Embryonic facial prominence (tissue), 1 donor: ENCODE results near the gene TMEM250.
"Not testable (repeated sequence)": the region's sequence is repeated elsewhere in the genome, so short reads cannot be mapped to it uniquely, and the experiment has no call there.

Experiments used
- DNase-seq: peaks from one replicate; pipeline ENCODE4 v3.0.0-alpha.2; 2016; ENCODE audit errors: extremely low spot score

Gene TMEM250

GRCh38 chr9:136112541-136112940 is 6.1 kb downstream of the TMEM250 start:
- no peak for DNase-seq

DNA sequence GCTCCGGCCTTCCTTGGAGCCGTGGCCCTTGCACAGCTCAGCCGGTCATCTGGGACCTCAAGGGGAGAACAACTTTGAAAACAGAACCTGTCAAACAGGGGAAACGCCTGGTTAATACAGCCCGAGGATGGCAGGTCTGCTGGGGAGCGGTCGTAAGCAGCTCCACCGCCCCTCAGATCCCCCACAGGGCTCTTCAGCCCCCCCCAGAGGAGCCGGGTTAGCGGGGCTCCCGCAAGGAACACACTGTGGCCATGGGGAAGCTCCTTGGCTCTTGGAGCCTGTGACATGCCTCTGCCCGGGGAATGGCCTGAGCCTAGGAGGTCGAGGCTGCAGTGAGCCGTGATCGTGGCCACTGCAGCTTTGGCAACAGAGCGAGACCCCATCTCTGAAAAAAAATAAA is 6.8 kb downstream of the TMEM250 start:
- no peak for DNase-seq

GRCh38 chr9:136111190-136111589 is 7.5 kb downstream of the TMEM250 start:
- no peak for DNase-seq

DNA sequence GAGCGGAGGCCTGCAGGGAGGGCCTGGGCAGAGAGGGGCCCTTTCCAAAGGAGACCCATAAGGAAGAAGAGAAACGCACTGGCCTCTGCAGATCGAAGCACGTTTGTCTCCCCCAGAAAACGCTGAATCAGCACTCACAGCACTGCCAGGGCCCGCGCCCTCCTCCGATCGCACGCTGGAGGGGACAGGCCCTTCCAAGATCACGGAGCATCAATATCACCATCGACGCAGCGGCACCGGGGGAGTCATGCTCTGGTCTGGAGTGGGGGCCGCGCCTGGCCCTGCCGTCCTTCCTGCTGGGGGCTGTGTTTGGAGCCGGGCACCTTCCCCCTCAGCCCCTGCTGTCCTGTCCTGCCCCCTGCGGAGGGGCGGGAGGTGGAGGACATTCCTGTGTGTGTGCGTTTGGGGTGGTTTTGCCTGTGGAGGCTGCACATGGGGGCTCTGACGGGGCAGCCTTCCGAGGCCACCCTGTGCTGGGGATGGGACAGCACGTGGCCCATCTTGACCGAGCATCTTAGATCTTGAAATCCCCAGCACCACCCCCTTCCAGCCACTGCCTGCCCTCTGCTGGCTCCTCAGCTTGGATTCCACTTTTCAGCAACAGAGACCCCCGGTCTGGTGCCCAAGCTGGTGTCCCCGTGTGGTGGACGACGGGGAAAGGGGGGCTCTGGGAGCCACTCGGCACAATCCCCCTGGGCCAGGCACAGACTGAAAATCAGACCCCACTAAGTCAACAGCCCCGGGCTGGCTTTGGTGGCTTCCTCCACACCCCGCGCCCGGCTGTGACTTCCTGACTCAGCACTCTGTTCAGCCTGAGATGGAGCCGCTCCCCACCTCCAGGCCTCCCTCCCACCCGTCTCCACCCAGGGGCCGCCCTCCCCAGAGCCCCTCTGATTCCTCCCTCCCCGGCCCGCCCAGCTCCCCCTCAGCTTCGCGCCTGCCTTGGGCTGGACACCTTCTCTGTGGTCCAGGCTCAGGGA is 8.3 kb downstream of the TMEM250 start:
- DNase-seq: no peak

GRCh38 chr9:136109351-136110081 is 9.2 kb downstream of the TMEM250 start:
- peak; percentile 43 for DNase-seq

DNA sequence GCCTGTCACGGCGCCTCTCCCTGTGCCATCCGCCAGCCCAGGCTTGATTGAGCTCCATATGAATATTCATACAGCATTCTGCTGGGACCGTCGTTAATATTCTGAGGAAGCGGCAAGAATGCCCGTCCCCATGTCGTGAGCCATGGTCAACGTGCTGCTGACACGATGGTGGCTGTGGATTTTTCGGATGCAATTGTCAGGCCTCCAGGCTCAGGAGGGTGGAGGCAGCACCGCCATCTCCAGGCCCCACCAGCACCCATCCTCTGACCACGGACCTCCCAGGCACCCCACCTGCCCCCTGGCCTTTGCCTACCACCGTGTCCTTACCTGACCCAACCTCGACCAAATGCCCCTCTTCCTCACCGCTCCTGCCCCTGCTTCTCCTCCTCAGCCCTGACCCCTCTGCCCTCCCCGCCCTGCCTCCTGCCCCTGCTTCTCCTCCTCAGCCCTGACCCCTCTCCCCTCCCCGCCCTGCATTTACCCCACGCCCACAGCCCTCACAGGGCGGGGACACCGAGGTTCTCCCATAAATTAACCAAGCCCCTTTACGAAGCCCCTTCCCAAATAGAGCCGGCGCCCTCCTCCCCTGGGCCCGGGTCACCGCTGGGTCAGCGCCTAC is 9.9 kb downstream of the TMEM250 start:
- DNase-seq: no peak

- no peak for DNase-seq
These were observed 10.6 kb downstream of the TMEM250 start for GRCh38 chr9:136107953-136108647.

- DNase-seq: no peak
These were observed 11.3 kb downstream of the TMEM250 start for GRCh38 chr9:136107155-136107952.

DNA sequence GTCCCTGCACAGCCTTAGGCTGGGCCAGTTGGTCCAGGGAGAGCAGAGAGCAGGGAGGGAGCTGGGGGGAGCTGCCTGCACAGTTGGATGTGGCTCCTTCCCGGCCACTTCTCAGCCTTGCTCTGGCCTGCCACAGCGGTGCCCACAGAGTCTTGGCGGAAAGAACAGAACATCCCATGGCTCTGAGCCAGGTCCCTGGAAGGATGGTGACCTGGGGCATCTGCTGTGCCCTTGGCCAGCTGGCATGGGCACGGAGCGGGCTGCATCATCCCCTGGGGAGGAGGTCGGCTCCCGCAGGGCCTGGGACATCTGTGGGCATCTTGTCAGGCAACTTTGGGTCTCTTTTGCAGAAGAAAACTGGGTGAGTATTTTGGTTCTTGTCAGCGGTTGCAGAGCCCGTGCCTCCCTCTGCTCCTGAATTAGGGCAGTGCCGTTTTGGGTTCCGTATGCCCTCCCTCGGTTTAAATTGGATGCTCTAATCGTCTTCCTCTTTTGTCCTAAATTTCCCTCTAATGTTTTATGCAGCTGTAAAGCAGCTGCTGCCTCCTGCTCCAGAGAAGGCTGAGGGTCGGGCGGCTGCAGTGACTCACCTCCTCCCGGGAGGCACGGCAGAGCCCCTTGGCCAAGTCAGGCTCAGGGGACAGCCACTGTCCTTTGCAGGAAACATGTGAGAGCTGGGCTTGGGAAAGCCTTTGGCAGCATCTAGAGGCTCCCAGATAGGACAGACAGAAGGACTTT is 13.1 kb downstream of the TMEM250 start:
- no peak for DNase-seq

- DNase-seq: no peak
These were observed 13.8 kb downstream of the TMEM250 start for GRCh38 chr9:136104916-136105315.

DNA sequence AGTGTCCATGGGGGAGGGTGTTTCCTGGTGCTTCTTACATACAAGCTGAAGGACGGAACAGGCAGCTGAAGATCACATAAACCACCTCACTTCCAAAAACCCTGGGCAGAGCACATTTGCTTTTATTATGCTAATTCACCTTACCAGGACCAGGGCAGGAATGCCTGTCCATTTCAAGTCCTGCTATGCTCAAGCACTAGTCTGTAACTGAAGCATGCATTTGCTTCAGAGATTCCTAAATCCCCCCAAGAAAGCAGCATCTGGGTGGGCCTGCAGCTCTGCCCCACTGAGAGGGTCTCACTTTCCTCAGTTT is 14.2 kb downstream of the TMEM250 start:
- no peak for DNase-seq

GRCh38 chr9:136103651-136104487 is 14.8 kb downstream of the TMEM250 start:
- DNase-seq: no peak

DNA sequence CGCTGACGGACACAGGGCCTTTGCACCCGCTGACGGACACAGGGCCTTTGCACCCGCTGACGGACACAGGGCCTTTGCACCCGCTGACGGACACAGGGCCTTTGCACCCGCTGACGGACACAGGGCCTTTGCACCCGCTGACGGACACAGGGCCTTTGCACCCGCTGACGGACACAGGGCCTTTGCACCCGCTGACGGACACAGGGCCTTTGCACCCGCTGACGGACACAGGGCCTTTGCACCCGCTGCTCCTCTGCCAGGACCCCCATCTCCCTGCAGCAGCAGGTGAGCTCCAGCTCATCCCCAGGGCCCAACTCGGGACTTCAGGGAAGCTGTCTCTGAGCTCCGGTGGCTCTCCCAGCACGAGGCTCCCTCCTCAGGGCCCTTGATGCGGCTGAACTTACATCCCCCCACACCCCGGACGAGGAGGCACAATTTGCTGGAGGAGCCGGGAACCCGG is 17.0 kb downstream of the TMEM250 start:
- DNase-seq: not testable (repeated sequence)

- no peak for DNase-seq
These were observed 17.7 kb downstream of the TMEM250 start for GRCh38 chr9:136100700-136101614.

- no peak for DNase-seq
These were observed 19.1 kb downstream of the TMEM250 start for GRCh38 chr9:136099542-136099941.

- DNase-seq: no peak
These were observed 19.8 kb downstream of the TMEM250 start for GRCh38 chr9:136098844-136099243.

DNA sequence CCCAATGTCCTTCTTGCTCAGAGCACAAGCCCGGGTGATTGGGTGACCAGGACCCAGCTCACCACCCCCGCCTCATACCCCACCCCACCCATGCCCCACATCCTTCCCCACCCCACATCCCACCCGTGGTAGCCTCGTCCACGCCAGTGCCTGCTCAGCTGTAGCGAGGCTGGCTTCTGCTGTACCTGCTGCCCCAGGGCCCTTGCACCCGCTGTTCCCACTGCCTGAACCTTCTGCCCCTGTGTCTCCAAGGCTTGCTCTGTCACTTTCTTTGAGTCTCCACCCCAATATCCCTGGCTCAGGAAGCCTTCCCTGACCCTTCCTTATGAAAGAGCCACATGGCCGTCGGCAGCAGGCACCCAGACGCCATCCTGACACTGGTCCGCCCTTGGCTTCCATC is 20.5 kb downstream of the TMEM250 start:
- DNase-seq: no peak

GRCh38 chr9:136096505-136097001 is 22.1 kb downstream of the TMEM250 start:
- no peak for DNase-seq
